NCI-H1417 treated with DMSO at 0.1 percent for 48 hours (cell line): Measurements from ENCODE around the gene PDP2.

ENCODE experiments used
- DNase-seq: peaks from one replicate; lab custom pipeline; 2025; lab: John Stamatoyannopoulos, UW

The PDP2 gene

GRCh38 chr16:66936889-66937554 lies 56.7 kb downstream of the PDP2 start:
- no peak for DNase-seq

GRCh38 chr16:66937725-66938337 lies 57.5 kb downstream of the PDP2 start:
- DNase-seq = no peak

- DNase-seq = no peak
These were observed 59.1 kb downstream of the PDP2 start for GRCh38 chr16:66939366-66939765.

- no peak for DNase-seq
These were observed 59.9 kb downstream of the PDP2 start for GRCh38 chr16:66940236-66940635.
